Vagina (tissue), 2 donors: ENCODE data around the gene SEMA6A.

Experiments used
- CTCF ChIP-seq, 3 experiments: fragments of 450-650 bp in 2 of 3; fragments of 200-600 bp in 1 of 3; sonication (generic) in 1 of 3; IDR thresholded peaks; one replicate each; pipeline ENCODE4 v1.5.1; 2017 to 2019; ENCODE audit warnings: antibody characterized with exemption in 3 of 3, mild to moderate bottlenecking in 2 of 3, moderate library complexity in 2 of 3
- POLR2A ChIP-seq, 2 donors: fragments of 450-650 bp; IDR thresholded peaks; one replicate each; pipeline ENCODE4 v1.6.1; 2017; ENCODE audit warnings: antibody characterized with exemption in 2 of 2, mild to moderate bottlenecking in 2 of 2, moderate library complexity in 2 of 2

- no peak for TF ChIP-seq POLR2A (IDR thresholded peaks at IDR 0.05)
- no peak for TF ChIP-seq CTCF (IDR thresholded peaks at IDR 0.05)
Measured at GRCh38 chr5:116509483-116510244, 65.0 kb downstream of the SEMA6A start.
